ENCODE measurements around the gene AURKB.

Gene AURKB

DNA sequence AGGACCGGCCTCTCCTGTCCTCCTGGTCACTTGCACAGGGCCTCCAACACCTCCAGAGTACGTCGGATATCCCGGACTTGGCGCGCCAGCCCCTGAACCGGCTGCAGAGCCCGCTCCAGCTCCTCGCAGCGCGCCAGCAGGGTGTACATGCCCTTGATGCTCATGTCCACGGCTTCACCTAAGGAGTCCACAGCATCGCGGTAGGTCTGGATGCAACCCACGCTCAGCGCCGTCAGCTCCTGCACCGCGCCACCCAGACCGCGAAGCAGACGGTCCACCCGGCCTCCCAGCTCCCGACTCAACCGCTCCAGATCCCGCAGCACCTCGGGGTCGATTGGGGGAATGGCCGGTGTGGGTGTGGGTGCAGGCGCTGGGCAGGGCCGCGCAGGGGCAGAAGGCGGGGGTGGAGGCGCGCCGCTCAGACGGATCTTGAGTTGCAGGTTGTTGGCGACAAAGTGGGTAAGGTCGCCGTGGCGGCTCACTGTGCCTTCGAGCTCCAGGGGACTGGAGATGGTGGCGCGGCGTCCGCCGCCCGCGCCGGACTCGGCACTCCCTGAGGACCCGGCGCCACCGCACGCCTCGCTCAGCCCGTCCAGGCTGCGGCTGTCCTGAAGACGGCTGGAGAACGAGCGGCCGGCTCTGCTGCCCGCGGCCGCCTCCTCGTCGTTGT is 21.2 kb downstream of the AURKB start:
- Mint-ChIP-seq H3K36me3 (ENCODE audit: insufficient read depth) (peaks cover 11% of the 10 kb centered on the region), H3K27me3 (no peaks in the 10 kb centered on the region), H3K9me3 (no peaks in the 10 kb centered on the region), H3K4me1 (ENCODE audit: low read depth in 2 of 2) (peaks cover 10 to 13% of the 10 kb centered on the region in 2 donors), H3K27ac (no peak overlapping the region), H3K4me3 (no peak overlapping the region)
- peak in 2 of 3 experiments; percentile 30 to 34 for DNase-seq
- ATAC-seq (replicated peaks) = no peak

- ATAC-seq (replicated peaks) = no peak
- Mint-ChIP-seq H3K27me3 (no peaks in the 10 kb centered on the region), H3K4me1 (ENCODE audit: low read depth in 2 of 2) (peaks cover 10 to 17% of the 10 kb centered on the region in 2 donors), H3K36me3 (ENCODE audit: insufficient read depth) (peaks cover 11% of the 10 kb centered on the region), H3K9me3 (no peaks in the 10 kb centered on the region), H3K4me3 (no peak overlapping the region), H3K27ac (no peak overlapping the region)
- peak in 1 of 3 experiments; percentile 29 for DNase-seq
Observed at GRCh38 chr17:8188263-8188839, 22.0 kb downstream of the AURKB start.

GRCh38 chr17:8187517-8188262 is 22.7 kb downstream of the AURKB start:
- ATAC-seq (replicated peaks) (no peak), DNase-seq (peak; percentile 82 to 89 (median 83))
- H3K36me3 Mint-ChIP-seq (ENCODE audit: insufficient read depth) = peaks cover 11% of the 10 kb centered on the region
- H3K4me1 Mint-ChIP-seq (ENCODE audit: low read depth in 2 of 2) = peaks cover 10 to 17% of the 10 kb centered on the region in 2 donors
- H3K4me3 Mint-ChIP-seq = no peak overlapping the region
- no peaks in the 10 kb centered on the region for H3K27me3 Mint-ChIP-seq
- no peaks in the 10 kb centered on the region for H3K9me3 Mint-ChIP-seq
- no peak overlapping the region for H3K27ac Mint-ChIP-seq

- peak; percentile 86 to 93 (median 87) for DNase-seq
- H3K36me3 Mint-ChIP-seq (ENCODE audit: insufficient read depth) = peaks cover 11% of the 10 kb centered on the region
- H3K27me3 Mint-ChIP-seq = no peaks in the 10 kb centered on the region
- H3K4me1 Mint-ChIP-seq (ENCODE audit: low read depth in 2 of 2) = peaks cover 10 to 17% of the 10 kb centered on the region in 2 donors
- no peaks in the 10 kb centered on the region for H3K9me3 Mint-ChIP-seq
- peak; percentile 53 for ATAC-seq (replicated peaks)
- H3K27ac Mint-ChIP-seq = no peak overlapping the region
- no peak overlapping the region for H3K4me3 Mint-ChIP-seq
Observed at GRCh38 chr17:8186787-8187516, 23.4 kb downstream of the AURKB start.

DNA sequence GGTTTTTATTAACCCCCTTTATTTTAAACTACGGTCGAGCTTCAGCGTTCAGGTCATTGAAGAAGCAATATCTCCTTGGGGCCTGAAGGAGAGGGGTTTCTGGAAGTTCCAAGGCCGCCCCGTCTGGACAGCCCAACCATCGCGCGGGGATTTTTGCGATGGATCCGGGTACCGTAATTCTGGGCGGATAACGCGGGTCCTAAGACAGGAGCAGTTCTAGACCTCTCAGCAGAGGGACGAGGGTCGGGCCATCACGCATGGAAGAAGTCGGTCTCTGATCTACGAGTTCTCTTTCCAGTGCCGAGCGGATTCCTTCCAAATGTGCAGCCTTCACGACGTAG is 24.0 kb downstream of the AURKB start:
- Mint-ChIP-seq H3K27ac (no peak overlapping the region), H3K27me3 (no peaks in the 10 kb centered on the region), H3K4me3 (no peak overlapping the region), H3K4me1 (ENCODE audit: low read depth in 2 of 2) (peaks cover 10 to 17% of the 10 kb centered on the region in 2 donors), H3K9me3 (no peaks in the 10 kb centered on the region), H3K36me3 (ENCODE audit: insufficient read depth) (peaks cover 11% of the 10 kb centered on the region)
- DNase-seq = no peak
- ATAC-seq (replicated peaks) = no peak

DNA sequence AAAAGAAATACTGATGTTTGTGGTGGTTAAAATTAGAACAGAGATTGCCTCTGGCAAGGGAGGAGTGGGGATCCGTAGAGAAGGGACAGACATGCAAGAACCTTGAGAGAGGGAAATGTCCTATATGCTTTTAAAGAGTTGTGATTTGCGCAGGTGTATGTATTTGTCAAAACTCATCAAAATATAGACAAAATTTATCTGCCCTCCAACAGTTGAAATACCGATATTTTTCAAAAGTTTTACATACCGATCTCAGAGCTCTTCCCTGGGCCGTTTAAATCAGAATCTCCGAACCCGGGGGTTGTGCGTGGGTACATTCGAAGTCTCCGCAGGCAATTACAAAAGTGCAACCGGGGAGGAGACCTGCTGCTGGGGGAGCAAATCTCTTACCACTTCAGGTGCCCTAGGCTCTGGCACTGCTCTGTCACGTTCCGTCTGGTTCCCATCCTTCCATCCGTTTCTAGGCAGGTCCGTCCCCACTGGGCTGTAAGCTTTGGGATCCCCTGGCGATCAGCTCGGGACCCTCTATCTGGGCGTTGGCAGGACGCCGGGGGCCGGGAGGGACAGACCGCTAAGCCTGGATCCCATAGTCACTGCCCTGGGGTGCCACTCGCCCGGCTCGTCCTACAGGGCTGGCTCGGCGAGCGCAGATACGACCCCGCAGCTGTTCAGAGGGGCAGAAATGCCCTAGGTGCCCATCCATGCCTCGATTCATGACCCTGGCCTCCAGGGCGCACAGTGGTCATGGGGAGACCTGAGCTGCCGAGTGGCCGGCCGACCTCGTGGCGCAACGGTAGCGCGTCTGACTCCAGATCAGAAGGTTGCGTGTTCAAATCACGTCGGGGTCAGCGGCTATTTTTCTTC is 24.6 kb downstream of the AURKB start:
- H3K4me1 Mint-ChIP-seq (ENCODE audit: low read depth in 2 of 2) = peaks cover 13 to 16% of the 10 kb centered on the region in 2 donors
- H3K27me3 Mint-ChIP-seq = no peaks in the 10 kb centered on the region
- ATAC-seq (replicated peaks) = peak; percentile 19
- DNase-seq = peak; percentile 93 to 97 (median 94)
- no peak overlapping the region for H3K27ac Mint-ChIP-seq
- H3K36me3 Mint-ChIP-seq (ENCODE audit: insufficient read depth) = peaks cover 13% of the 10 kb centered on the region
- no peaks in the 10 kb centered on the region for H3K9me3 Mint-ChIP-seq
- no peak overlapping the region for H3K4me3 Mint-ChIP-seq

- no peaks in the 10 kb centered on the region for H3K27me3 Mint-ChIP-seq
- DNase-seq (no peak), ATAC-seq (replicated peaks) (no peak)
- H3K36me3 Mint-ChIP-seq (ENCODE audit: insufficient read depth) = peaks cover 30% of the 10 kb centered on the region
- no peaks in the 10 kb centered on the region for H3K9me3 Mint-ChIP-seq
- H3K4me3 Mint-ChIP-seq = peak overlapping the region; percentile 96 to 97
- H3K4me1 Mint-ChIP-seq (ENCODE audit: low read depth in 2 of 2) = peaks cover 33 to 36% of the 10 kb centered on the region in 2 donors
- H3K27ac Mint-ChIP-seq = peak overlapping the region; percentile 92 to 97
Observed at GRCh38 chr17:8176998-8177731, 33.2 kb downstream of the AURKB start.

- H3K9me3 Mint-ChIP-seq = no peaks in the 10 kb centered on the region
- peak within 1 kb of the TSS; percentile 96 to 97 for H3K4me3 Mint-ChIP-seq
- ATAC-seq (replicated peaks) (peak; percentile 58), DNase-seq (peak; percentile 81 to 85 (median 82))
- peak within 1 kb of the TSS; percentile 92 to 97 for H3K27ac Mint-ChIP-seq
- H3K27me3 Mint-ChIP-seq = no peaks in the 10 kb centered on the region
- peaks cover 36% of the 10 kb centered on the region for H3K36me3 Mint-ChIP-seq (ENCODE audit: insufficient read depth)
- peaks cover 34 to 39% of the 10 kb centered on the region in 2 donors for H3K4me1 Mint-ChIP-seq (ENCODE audit: low read depth in 2 of 2)
Observed at GRCh38 chr17:8176197-8176940, 34.0 kb downstream of the AURKB start, which contains the start of gene TMEM107. TMEM107 (minus strand) TSS chr17:8176380; CDS start chr17:8176286, 94 bp downstream.

- ATAC-seq (replicated peaks) (no peak), DNase-seq (no peak)
- Mint-ChIP-seq H3K27ac (peak overlapping the region; percentile 92 to 97), H3K4me3 (peak overlapping the region; percentile 96 to 97), H3K36me3 (ENCODE audit: insufficient read depth) (peaks cover 33% of the 10 kb centered on the region), H3K9me3 (no peaks in the 10 kb centered on the region), H3K27me3 (no peaks in the 10 kb centered on the region), H3K4me1 (ENCODE audit: low read depth in 2 of 2) (peaks cover 30 to 41% of the 10 kb centered on the region in 2 donors)
Observed at GRCh38 chr17:8175795-8176196, 34.6 kb downstream of the AURKB start.

DNA sequence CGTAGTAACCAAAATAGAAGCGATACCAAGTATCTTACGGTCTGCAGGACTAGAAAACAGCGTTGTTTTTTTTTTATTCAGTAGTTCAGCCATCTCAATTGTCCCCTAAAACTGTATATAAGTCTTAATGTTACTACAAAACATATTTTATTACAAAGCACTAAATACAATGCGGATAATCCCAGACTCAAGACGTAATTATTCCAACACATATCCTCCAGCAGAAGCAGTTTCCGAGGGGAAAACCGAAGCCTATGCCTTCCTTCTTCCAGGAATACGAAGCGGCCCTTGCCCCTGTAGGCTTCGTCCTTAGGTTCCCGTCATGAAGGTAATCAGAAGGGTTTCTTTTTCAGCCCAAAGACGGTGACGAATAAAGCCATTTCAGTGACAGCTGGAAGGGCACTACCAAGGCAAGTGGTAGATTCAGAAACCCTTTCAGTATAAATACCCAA is 36.5 kb downstream of the AURKB start:
- peak overlapping the region; percentile 100 for H3K27ac Mint-ChIP-seq
- no peaks in the 10 kb centered on the region for H3K27me3 Mint-ChIP-seq
- H3K9me3 Mint-ChIP-seq = no peaks in the 10 kb centered on the region
- peaks cover 36% of the 10 kb centered on the region for H3K36me3 Mint-ChIP-seq (ENCODE audit: insufficient read depth)
- DNase-seq = no peak
- H3K4me3 Mint-ChIP-seq = peak overlapping the region; percentile 76 to 82
- no peak for ATAC-seq (replicated peaks)
- H3K4me1 Mint-ChIP-seq (ENCODE audit: low read depth in 2 of 2) = peaks cover 30 to 41% of the 10 kb centered on the region in 2 donors

DNA sequence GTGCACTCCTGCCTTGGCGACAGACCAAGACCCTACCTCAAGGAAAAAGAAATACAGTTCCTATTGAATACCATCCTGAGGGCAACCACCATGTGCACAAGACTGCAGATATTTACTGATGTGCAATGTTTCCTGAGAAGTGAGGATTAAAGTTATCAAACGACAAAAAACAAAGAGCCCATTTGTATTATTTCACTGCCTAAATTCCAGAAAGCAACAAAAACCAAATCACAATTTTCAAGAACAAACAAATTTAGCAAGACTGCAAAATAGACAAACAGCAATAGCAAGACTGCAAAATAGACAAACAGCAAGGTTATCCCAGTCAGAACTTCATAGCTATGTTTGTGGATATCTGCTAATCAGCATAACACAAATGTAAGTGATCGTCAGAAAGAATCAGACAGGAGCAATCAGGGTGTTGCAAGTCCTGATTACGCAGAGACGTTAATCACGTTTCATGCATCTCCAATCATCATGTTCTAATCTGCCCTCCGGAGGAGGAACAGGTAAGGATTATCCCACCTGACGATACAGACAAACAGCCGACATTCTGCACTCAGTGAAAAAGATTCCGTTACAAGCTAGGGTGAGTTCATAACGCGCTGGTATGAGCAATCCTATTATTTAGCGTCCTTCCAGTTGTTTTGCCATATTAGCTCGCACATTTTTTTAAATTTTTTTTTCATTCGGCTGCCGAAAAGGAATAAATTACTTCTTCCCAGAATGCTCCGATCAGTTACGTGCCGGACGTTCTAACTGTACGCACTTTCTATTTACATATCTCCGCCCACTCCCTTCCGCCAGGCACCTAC is 37.1 kb downstream of the AURKB start:
- DNase-seq (peak; percentile 77 to 82 (median 78)), ATAC-seq (replicated peaks) (peak; percentile 83)
- Mint-ChIP-seq H3K27me3 (no peaks in the 10 kb centered on the region), H3K4me1 (ENCODE audit: low read depth in 2 of 2) (peaks cover 30 to 41% of the 10 kb centered on the region in 2 donors), H3K4me3 (peak overlapping the region; percentile 76 to 82), H3K36me3 (ENCODE audit: insufficient read depth) (peaks cover 36% of the 10 kb centered on the region), H3K27ac (peak overlapping the region; percentile 100), H3K9me3 (no peaks in the 10 kb centered on the region)
